ENCODE data around the gene PDP2.
"Not testable (repeated sequence)": the region's sequence is repeated elsewhere in the genome, so short reads cannot be mapped to it uniquely, and the experiment has no call there.

GRCh38 chr16:66871363-66871762, 9.0 kb upstream of the PDP2 start:
- TF ChIP-seq EZH2 (IDR thresholded peaks at IDR 0.05; ENCODE audit: borderline replicate concordance, low read depth, low read length, severe bottlenecking); CTCF (IDR thresholded peaks at IDR 0.05; ENCODE audit: borderline replicate concordance, extremely low read depth, low read length, poor library complexity, severe bottlenecking): not testable (repeated sequence)
